DND-41 (cell line): ENCODE measurements around the gene MCTP2.

Source experiments
- CTCF ChIP-seq: IDR thresholded peaks from 2 replicates; pipeline ENCODE4 v1.5.1; 2012; ENCODE audit warnings: borderline replicate concordance, low read length, moderate library complexity, mild to moderate bottlenecking; ENCODE audit not compliant: poor library complexity, severe bottlenecking; ENCODE audit errors: extremely low read depth
- EZH2 ChIP-seq: IDR thresholded peaks from 3 replicates; pipeline ENCODE4 v1.6.1; 2012; ENCODE audit warnings: borderline replicate concordance, low read depth, mild to moderate bottlenecking, moderate library complexity, low read length, inconsistent platforms; ENCODE audit not compliant: severe bottlenecking

GRCh38 chr15:94298364-94298763 lies 67.0 kb downstream of the MCTP2 start:
- TF ChIP-seq EZH2 (no peak), CTCF (no peak)
